ENCODE data around the gene SP100.

Gene SP100

DNA sequence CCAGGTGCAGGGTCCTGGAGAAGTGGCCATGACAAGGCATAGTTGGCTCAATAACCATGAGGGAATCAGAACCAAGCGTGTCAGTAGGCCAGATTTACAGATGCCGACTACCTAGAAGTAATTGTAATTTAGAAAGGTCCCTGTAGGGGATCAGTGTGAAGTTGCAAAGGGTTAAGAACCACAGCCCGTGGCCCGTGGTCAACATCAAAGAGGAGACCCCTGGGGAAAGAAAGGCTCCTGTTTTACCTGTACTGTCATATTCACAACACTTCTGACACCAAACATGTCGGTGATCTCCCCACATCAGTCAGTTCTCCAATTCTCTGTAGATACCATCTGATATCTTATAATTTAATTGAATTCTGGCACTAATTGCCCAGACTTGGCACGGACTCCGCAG is 31.0 kb downstream of the SP100 start (continued):
- TF ChIP-seq REPIN1 (tag by site-specific recombination; IDR thresholded peaks at IDR 0.05; ENCODE audit: low read depth) (no peak), ZNF221 (tag by site-specific recombination; IDR thresholded peaks at IDR 0.05; ENCODE audit: borderline replicate concordance) (no peak), KLF16 (tag by site-specific recombination; IDR thresholded peaks at IDR 0.05) (no peak), ZNF354C (tag by site-specific recombination; IDR thresholded peaks at IDR 0.05; ENCODE audit: borderline replicate concordance, low read depth) (no peak), ZNF768 (tag by site-specific recombination; IDR thresholded peaks at IDR 0.05) (no peak), ZNF266 (tag by site-specific recombination; IDR thresholded peaks at IDR 0.05; ENCODE audit: low read depth) (no peak), ZSCAN30 (tag by site-specific recombination; IDR thresholded peaks at IDR 0.05) (no peak), ZNF791 (tag by site-specific recombination; IDR thresholded peaks at IDR 0.05) (no peak), ZNF639 (tag by site-specific recombination; IDR thresholded peaks at IDR 0.05) (no peak), ZNF280D (tag by site-specific recombination; IDR thresholded peaks at IDR 0.05) (no peak)
- TF ChIP-seq, protein P1, sequence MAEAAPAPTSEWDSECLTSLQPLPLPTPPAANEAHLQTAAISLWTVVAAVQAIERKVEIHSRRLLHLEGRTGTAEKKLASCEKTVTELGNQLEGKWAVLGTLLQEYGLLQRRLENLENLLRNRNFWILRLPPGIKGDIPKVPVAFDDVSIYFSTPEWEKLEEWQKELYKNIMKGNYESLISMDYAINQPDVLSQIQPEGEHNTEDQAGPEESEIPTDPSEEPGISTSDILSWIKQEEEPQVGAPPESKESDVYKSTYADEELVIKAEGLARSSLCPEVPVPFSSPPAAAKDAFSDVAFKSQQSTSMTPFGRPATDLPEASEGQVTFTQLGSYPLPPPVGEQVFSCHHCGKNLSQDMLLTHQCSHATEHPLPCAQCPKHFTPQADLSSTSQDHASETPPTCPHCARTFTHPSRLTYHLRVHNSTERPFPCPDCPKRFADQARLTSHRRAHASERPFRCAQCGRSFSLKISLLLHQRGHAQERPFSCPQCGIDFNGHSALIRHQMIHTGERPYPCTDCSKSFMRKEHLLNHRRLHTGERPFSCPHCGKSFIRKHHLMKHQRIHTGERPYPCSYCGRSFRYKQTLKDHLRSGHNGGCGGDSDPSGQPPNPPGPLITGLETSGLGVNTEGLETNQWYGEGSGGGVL (tag by site-specific recombination; IDR thresholded peaks at IDR 0.05) = no peak
- TF ChIP-seq, protein P2, sequence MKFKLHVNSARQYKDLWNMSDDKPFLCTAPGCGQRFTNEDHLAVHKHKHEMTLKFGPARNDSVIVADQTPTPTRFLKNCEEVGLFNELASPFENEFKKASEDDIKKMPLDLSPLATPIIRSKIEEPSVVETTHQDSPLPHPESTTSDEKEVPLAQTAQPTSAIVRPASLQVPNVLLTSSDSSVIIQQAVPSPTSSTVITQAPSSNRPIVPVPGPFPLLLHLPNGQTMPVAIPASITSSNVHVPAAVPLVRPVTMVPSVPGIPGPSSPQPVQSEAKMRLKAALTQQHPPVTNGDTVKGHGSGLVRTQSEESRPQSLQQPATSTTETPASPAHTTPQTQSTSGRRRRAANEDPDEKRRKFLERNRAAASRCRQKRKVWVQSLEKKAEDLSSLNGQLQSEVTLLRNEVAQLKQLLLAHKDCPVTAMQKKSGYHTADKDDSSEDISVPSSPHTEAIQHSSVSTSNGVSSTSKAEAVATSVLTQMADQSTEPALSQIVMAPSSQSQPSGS (tag by site-specific recombination; IDR thresholded peaks at IDR 0.05; ENCODE audit: low read depth) = no peak
- TF ChIP-seq, protein P3, sequence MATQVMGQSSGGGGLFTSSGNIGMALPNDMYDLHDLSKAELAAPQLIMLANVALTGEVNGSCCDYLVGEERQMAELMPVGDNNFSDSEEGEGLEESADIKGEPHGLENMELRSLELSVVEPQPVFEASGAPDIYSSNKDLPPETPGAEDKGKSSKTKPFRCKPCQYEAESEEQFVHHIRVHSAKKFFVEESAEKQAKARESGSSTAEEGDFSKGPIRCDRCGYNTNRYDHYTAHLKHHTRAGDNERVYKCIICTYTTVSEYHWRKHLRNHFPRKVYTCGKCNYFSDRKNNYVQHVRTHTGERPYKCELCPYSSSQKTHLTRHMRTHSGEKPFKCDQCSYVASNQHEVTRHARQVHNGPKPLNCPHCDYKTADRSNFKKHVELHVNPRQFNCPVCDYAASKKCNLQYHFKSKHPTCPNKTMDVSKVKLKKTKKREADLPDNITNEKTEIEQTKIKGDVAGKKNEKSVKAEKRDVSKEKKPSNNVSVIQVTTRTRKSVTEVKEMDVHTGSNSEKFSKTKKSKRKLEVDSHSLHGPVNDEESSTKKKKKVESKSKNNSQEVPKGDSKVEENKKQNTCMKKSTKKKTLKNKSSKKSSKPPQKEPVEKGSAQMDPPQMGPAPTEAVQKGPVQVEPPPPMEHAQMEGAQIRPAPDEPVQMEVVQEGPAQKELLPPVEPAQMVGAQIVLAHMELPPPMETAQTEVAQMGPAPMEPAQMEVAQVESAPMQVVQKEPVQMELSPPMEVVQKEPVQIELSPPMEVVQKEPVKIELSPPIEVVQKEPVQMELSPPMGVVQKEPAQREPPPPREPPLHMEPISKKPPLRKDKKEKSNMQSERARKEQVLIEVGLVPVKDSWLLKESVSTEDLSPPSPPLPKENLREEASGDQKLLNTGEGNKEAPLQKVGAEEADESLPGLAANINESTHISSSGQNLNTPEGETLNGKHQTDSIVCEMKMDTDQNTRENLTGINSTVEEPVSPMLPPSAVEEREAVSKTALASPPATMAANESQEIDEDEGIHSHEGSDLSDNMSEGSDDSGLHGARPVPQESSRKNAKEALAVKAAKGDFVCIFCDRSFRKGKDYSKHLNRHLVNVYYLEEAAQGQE (tag by site-specific recombination; IDR thresholded peaks at IDR 0.05) = no peak

All from HEK293 (cell line).